Keratinocyte (primary cell): ENCODE results near the gene TMEM205. TPM values are rescaled to one million over a fixed set of nuclear protein-coding genes. Genes with fewer than 3 reads are reported as not detected.

Source experiments
- DNase-seq: peaks from one replicate; pipeline ENCODE4 v3.0.0-alpha.2; 2011; ENCODE audit warnings: low read depth, missing footprints, low spot score
- FAIRE-seq: peaks from 2 replicates; lab custom pipeline; 2011; peaks lifted over from hg19 to GRCh38; lab: Jason Lieb, UNC
- H2AFZ ChIP-seq: 2 replicates; pipeline ENCODE4 v1.6.0; 2012; ENCODE audit warnings: low read length, control low read depth, inconsistent platforms; ENCODE audit not compliant: control insufficient read depth
- H3K27ac ChIP-seq: 2 replicates; pipeline ENCODE4 v1.5.1; 2011; ENCODE audit warnings: low read length; ENCODE audit not compliant: control insufficient read depth, insufficient read depth
- H3K27me3 ChIP-seq: 3 replicates; pipeline ENCODE4 v1.6.0; 2011; ENCODE audit warnings: low read length; ENCODE audit not compliant: control insufficient read depth, insufficient read depth; ENCODE audit errors: extremely low read depth
- H3K36me3 ChIP-seq, 2 experiments: 2 replicates in 1 of 2; 3 replicates in 1 of 2; pipeline ENCODE4 v1.5.1; 2011; ENCODE audit warnings: low read length in 2 of 2, mild to moderate bottlenecking in 1 of 2; ENCODE audit not compliant: control insufficient read depth in 2 of 2, insufficient read depth in 2 of 2; ENCODE audit errors: extremely low read depth in 1 of 2
- H3K4me1 ChIP-seq: 3 replicates; pipeline ENCODE4 v1.5.1; 2011; ENCODE audit warnings: low read length; ENCODE audit not compliant: control insufficient read depth, insufficient read depth; ENCODE audit errors: extremely low read depth
- H3K4me2 ChIP-seq: 3 replicates; pipeline ENCODE4 v1.6.0; 2011; ENCODE audit warnings: low read depth, low read length; ENCODE audit not compliant: control insufficient read depth, insufficient read depth; ENCODE audit errors: extremely low read depth
- H3K4me3 ChIP-seq, 3 experiments: fragments of 200-600 bp in 1 of 3; sonication (generic) in 1 of 3; 2 replicates in 2 of 3; 3 replicates in 1 of 3; pipeline ENCODE4 v1.5.1; 2011 to 2016; ENCODE audit warnings: low read length in 3 of 3, mild to moderate bottlenecking in 3 of 3, control low read depth in 2 of 3, inconsistent platforms in 1 of 3, low read depth in 1 of 3, mixed read lengths in 1 of 3, mixed run types in 1 of 3, moderate library complexity in 1 of 3; ENCODE audit not compliant: control insufficient read depth in 2 of 3, insufficient read depth in 2 of 3; ENCODE audit errors: extremely low read depth in 1 of 3
- H3K79me2 ChIP-seq: 2 replicates; pipeline ENCODE4 v1.6.0; 2012; ENCODE audit warnings: low read length; ENCODE audit not compliant: control insufficient read depth, insufficient read depth
- H3K9ac ChIP-seq: 3 replicates; pipeline ENCODE4 v1.6.0; 2011; ENCODE audit warnings: low read length; ENCODE audit not compliant: control insufficient read depth, insufficient read depth; ENCODE audit errors: extremely low read depth
- H3K9me1 ChIP-seq: 3 replicates; pipeline ENCODE4 v1.6.0; 2011; ENCODE audit warnings: low read length; ENCODE audit not compliant: control insufficient read depth, insufficient read depth; ENCODE audit errors: extremely low read depth
- H3K9me3 ChIP-seq: 2 replicates; pipeline ENCODE4 v1.5.1; 2012; ENCODE audit warnings: low read depth, low read length; ENCODE audit not compliant: control insufficient read depth
- H4K20me1 ChIP-seq: 3 replicates; pipeline ENCODE4 v1.6.0; 2011; ENCODE audit warnings: low read length; ENCODE audit not compliant: control insufficient read depth, insufficient read depth; ENCODE audit errors: extremely low read depth
- CTCF ChIP-seq, 3 experiments: IDR thresholded peaks in 1 of 3; conservative IDR thresholded peaks in 1 of 3; optimal IDR thresholded peaks in 1 of 3; 2 replicates in 2 of 3; 3 replicates in 1 of 3; pipeline versions ENCODE3 to v1.5.1; 2011; ENCODE audit warnings: low read length in 3 of 3, mild to moderate bottlenecking in 3 of 3, moderate library complexity in 2 of 3, control low read depth in 1 of 3, inconsistent platforms in 1 of 3; ENCODE audit not compliant: insufficient read depth in 2 of 3; ENCODE audit errors: extremely low read depth in 1 of 3
- EZH2 ChIP-seq: IDR thresholded peaks from one replicate; pipeline ENCODE4 v1.6.1; 2012; ENCODE audit warnings: inconsistent platforms, mild to moderate bottlenecking, low read length, moderate library complexity
- dilution Hi-C: fragments of 300-500 bp; cut with MboI; formaldehyde crosslinking; loops from one replicate; pipeline ENCODE4 v1.7.0; 2020; ENCODE audit warnings: low sequenced_read_pairs; ENCODE audit not compliant: extremely low pct_ligation_motif_present
- polyA plus RNA-seq, 5 experiments: library from polyadenylated mRNA; depleted of rRNA in 3 of 5; stranded (reverse) in 3 of 5; stranded (forward) in 1 of 5; unstranded in 1 of 5; fragments of >200 nt; gene quantifications; 1 replicate in 1 of 5; 2 replicates in 3 of 5; 3 replicates in 1 of 5; pipeline versions ENCODE4 v1.2.1 to v1.2.3, GENCODE V29; 2011 to 2012; ENCODE audit warnings: missing spikeins in 2 of 5, low read depth in 1 of 5, low replicate concordance in 1 of 5

The TMEM205 gene
- polyA plus RNA-seq, 1 donor (not counting 4 experiments of a cell fraction or from before 2014, with no cell fraction given) = 65.5 TPM

- H3K9ac ChIP-seq = no peak overlapping the region
- no peak overlapping the region for H3K4me2 ChIP-seq
- TF ChIP-seq CTCF (optimal IDR thresholded peaks at IDR 0.05 in 1 of 3, IDR thresholded peaks at IDR 0.05 in 1 of 3, conservative IDR thresholded peaks at IDR 0.05 in 1 of 3; ENCODE audit: extremely low read depth in 1 of 3, insufficient read depth in 2 of 3, low read length in 3 of 3) (no peak), EZH2 (no peak)
- no peak overlapping the region for H3K27ac ChIP-seq
- H2AFZ ChIP-seq = no peak overlapping the region
- H3K79me2 ChIP-seq = no peaks in the 10 kb centered on the region
- H3K9me3 ChIP-seq = no peaks in the 10 kb centered on the region
- dilution Hi-C loops = no loop called here
- no peaks in the 10 kb centered on the region for H3K4me1 ChIP-seq
- FAIRE-seq (no peak), DNase-seq (no peak)
- H3K36me3 ChIP-seq = no peaks in the 10 kb centered on the region
- H3K4me3 ChIP-seq = no peak overlapping the region
- H3K27me3 ChIP-seq = no peaks in the 10 kb centered on the region
- no peaks in the 10 kb centered on the region for H3K9me1 ChIP-seq
- no peaks in the 10 kb centered on the region for H4K20me1 ChIP-seq
These were observed 44.3 kb upstream of the TMEM205 start for GRCh38 chr19:11390359-11390758.

- Histone ChIP-seq H3K79me2 (no peaks in the 10 kb centered on the region), H3K9me1 (no peaks in the 10 kb centered on the region), H2AFZ (no peak overlapping the region), H4K20me1 (no peaks in the 10 kb centered on the region), H3K9ac (no peak overlapping the region), H3K4me3 (no peak overlapping the region), H3K9me3 (no peaks in the 10 kb centered on the region), H3K36me3 (no peaks in the 10 kb centered on the region), H3K27ac (no peak overlapping the region), H3K27me3 (peaks cover 9% of the 10 kb centered on the region), H3K4me2 (no peak overlapping the region), H3K4me1 (peaks cover 4% of the 10 kb centered on the region)
- DNase-seq (no peak), FAIRE-seq (no peak)
- TF ChIP-seq EZH2 (no peak), CTCF (optimal IDR thresholded peaks at IDR 0.05 in 1 of 3, IDR thresholded peaks at IDR 0.05 in 1 of 3, conservative IDR thresholded peaks at IDR 0.05 in 1 of 3; ENCODE audit: extremely low read depth in 1 of 3, insufficient read depth in 2 of 3, low read length in 3 of 3) (no peak)
- dilution Hi-C loops = no loop called here
These were observed 41.3 kb upstream of the TMEM205 start for GRCh38 chr19:11387162-11388034.
